ENCODE data around the gene IFRD1.

The IFRD1 gene, protein sequence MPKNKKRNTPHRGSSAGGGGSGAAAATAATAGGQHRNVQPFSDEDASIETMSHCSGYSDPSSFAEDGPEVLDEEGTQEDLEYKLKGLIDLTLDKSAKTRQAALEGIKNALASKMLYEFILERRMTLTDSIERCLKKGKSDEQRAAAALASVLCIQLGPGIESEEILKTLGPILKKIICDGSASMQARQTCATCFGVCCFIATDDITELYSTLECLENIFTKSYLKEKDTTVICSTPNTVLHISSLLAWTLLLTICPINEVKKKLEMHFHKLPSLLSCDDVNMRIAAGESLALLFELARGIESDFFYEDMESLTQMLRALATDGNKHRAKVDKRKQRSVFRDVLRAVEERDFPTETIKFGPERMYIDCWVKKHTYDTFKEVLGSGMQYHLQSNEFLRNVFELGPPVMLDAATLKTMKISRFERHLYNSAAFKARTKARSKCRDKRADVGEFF

DNA sequence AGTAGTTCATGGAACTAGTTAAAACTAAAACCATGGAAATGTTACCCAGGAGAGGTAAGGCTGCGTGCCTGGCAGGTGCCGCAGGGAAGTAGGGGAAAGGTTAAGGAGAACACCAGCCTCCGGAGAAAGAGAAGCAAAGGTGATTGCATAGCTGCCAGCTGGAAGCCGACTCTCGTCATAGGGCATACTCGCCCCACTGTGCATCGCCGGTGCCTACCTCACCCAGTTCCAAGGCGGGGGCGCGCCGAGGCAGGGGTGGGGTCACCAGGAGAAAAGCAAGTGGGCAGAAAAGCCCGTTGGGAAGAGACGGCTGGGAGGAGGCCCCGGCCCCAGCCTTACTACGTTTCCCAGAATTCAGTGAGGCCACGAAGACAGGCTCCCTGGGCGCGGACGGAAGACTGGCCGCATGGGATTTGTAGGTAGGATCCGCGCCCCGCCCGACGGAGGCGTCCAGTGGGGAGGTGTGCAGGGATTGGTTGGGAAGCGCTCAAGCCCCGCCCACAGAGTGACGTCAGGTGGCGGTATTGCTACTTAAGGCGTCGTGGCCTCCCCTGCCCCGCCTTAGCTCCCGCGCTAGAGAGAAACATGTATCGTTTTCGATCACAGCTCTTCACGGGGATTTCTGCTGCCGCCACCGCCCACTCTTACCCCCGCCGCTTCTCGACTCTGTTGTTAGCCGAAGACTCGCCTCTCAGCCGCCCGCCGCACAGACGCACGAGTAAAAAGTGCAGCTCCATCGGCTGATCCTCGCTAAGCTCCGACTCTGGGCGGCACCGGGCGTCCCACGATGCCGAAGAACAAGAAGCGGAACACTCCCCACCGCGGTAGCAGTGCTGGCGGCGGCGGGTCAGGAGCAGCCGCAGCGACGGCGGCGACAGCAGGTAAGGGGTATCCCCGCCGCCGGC is at the start of gene IFRD1:
Gene IFRD1, plus strand, starts transcription at position 559 of the 905 bp plus-strand sequence. Its CDS starts 229 bp downstream, at position 788.
- DNase-seq (ENCODE audit: low read depth), result peak; percentile 94

DNA sequence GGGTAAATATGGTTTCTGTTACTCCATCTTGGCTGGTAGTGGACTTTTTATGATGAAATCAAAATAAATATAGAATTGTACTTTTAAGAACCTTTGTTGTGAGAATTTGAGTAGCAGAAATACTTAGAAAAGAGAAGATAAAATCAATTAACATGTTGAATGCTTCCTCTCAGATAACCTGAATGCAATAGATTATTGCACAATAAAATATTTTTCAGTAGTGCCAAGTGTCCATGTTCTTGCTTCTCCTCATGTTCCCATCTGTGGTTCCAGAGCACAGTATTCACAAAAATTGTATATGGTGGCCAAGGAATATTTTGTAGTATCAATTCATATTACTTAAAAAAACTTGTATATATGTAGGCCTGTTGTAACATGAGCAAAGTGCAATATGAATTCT is 45.9 kb upstream of the IFRD1 start:
- DNase-seq (ENCODE audit: low read depth), result no peak

DNA sequence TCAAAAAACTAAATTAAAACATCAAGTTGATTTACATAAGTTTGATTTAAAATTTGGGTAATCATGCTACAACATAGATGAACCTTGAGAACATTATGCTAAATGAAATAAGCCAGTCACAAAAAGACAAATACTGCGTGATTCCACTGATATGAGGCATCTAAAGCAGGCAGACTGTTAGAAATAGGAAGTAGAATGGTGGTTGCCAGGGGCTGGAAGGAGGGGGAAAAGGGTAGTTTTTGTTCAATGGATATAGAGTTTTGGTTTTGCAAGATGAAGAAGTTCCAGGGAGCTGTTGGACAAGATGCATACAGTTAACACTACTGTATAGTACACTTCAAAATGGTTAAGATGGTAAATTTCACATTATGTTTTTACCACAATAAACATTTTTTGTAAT is 45.0 kb upstream of the IFRD1 start:
- no peak for DNase-seq (ENCODE audit: low read depth)

DNA sequence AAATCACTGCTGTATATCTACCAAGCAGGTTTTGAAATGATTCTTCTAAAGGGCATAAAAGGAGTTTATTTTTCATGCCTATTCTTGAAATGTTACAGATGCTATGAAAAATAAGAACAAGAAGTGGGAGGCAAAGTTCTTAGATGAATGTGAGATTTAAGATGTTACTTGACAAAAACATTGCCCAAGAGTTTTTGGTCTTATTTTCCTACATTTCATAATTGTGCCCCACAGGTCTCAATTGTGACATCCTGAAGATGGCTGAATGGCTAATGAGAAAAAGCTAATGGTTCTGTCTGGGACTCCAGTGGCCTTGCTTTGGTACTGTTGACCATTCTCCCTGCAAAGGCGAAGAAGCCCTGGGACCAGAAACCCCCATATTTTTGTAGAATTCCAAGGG is 43.0 kb upstream of the IFRD1 start:
- no peak for DNase-seq (ENCODE audit: low read depth)

DNA sequence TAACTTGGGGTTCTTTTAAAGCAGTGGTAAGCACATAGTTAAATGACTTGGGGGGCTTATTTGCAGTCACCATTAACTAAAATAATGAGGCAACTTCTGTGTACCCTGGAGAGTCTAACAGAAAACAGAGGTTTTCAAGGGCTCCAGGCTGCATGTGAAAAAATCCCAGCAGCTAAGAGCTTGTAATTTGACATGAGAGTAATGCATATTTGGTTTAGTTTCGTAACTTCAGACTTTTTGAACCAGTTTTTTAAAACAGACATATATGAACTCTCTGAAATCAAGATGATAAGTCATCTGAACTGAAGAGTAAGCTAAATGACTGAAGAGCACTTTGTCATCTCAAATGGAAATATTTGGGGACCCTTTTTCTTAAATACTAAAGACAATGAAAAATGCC is 40.2 kb upstream of the IFRD1 start:
- no peak for DNase-seq (ENCODE audit: low read depth)

DNA sequence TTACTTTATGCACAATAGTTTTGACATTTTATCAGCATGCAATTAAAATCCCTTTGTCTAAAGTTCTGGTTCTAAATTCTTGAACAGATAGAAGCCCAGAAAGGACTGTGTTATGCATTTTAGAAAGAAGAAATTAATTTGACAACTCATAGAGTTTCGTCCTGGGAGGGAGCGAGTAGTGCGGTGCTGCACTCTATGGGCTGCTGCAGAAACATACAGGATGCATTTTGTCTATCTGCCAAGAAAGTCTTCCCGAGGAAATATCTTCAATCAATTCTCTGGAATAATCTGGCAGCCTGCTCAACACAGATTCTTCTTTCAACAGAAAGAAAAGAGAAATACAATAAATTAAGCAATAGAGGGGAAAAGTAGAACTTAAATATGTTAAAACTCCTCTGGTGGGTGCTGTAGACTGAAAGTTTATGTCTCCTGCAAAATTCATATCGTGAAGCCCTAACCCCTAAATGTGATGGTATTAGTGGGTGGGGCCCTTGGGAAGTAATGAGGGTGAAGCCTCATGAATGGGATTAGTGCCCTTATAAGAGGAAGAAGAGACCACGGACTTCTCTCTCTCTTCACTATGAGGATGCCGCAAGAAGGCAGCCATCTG is 39.0 kb upstream of the IFRD1 start:
- DNase-seq (ENCODE audit: low read depth), result no peak

DNA sequence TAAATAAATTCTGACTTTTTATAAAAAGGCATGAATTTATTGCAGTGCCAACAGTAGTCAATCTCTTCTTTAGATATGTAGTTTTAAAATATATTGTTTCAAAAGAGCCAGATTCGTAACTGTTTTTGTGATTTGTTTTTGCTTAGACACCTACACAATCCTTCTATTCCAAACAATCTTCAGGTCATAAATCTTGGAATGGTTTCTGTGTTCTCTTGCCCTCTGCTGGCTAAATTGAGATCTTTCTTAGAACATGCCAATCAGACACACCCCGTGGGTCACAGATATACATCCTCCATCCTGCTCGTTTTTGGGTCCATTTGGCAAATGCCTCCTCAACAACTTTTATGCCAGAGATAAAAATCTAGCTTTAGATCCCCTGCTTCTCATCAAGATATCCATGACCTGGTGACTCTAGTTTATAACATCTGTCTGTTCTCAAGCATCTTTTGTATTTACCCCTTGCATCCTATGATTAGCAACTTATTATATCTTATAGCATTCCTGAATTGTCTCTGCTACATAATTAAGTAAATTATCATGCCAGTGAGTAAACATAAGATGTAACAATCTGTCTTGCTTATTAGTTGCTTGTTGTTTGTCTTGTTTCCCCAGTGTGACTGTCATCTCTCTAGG is 35.3 kb upstream of the IFRD1 start:
- no peak for DNase-seq (ENCODE audit: low read depth)

DNA sequence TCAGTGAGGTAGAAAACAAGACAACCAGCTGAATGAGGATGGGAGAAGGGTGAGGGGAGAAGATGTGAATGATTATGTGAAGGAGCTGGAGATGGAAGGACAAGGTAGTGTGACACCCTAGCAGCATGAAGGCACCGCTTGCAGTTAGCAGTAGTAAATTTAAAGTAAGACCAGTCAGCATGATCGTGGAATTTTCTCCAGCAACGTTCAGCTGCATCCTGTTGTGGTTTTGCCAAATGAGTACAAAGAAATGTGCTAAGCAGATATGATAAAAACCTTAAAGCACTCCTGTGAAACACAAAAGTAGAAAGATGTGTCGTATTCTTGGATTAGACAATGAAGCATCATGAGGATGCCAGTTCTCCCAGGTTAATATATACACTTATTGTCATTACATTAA is 34.1 kb upstream of the IFRD1 start:
- peak; percentile 24 for DNase-seq (ENCODE audit: low read depth)

DNA sequence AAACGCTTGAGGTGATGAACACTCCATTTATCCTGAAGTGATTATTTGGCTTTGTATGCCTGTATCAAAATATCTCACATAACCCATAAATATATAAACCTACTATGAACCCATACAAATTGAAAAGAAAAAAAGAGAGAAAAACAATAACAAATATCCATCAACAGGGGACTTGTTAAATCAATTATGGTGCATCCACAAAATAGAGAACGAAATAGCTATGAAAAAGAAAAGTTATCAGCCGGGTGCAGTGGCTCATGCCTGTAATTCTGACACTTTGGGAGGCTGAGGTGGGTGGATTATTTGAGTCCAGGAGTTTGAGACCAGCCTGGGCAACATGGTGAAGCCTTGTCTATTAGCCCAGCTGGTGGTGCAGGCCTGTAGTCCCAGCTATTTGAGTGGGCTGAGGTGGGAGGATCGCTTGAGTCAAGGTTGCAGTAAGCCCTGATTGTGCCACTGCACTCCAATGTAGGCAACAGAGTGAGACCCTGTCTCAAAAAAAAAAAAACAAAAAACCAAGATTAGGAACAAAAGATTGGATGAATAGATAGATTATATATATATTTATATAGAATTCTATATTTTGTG is 30.6 kb upstream of the IFRD1 start:
- no peak for DNase-seq (ENCODE audit: low read depth)

DNA sequence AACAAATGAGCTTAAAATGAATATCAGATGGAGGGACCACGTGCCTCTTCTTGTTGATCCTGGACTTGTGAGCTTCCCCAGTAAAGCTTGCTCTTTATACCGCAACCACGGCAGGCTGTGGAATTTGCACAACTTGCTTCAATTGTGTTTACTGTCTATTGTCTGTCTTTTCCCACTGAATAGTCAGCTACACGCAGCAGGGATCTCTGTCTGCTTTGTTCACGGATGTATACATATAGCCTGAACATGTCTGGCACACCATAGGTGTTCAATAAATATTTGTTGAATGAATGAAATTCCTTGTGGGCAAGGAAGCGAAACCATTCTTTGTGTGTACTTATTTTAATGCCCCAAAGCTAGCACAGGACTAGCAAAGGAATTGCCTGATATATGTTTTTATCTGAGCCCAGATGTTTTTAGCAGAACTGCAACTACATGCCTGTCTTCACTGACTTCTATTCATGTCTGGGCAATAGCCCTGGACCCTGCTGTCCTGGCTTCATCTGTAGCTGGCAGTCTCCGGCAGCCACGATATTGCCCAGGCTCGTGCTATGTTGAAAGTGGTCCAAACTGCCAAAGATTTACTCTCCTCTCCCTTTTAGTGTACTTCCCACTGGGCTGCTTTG is 29.9 kb upstream of the IFRD1 start:
- DNase-seq (ENCODE audit: low read depth), result no peak

DNA sequence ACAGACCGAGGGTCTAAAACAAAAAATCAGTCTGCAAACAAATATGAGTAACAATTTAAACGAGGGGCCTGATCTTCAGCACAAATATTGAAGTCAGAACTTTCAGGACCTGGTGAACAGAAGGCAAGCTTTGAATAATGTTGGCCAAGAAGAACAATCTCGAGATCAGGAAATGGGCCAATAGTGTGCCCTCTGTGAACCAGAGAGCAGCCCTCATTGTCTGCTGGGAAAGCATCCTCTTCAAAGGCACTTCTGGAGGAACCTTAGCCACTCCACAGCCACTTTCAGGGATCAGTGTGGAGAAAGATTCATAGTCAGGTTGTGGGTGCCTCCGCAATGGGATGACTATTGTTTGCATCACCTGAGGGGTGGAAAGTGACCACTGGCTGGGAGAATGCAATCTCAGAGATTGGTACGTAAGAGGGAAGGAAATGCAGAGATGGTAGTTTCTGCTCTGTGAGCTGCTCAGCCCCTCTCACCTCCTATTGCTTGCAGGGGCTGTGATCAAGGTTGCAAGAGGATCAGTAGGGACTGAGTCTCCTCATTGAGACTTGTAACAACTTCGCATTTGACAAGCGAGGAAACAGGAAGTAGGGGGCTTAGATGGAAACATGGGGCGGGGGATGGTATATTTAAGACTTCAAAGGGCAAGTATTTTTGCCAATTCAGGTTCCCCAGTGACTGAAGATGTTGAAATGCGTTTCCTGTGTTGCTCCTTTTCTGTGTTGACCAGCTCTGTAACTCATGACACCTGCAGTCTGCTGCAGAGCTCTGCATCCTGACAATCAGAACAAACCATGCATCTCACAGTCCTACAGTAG is 28.4 kb upstream of the IFRD1 start:
- DNase-seq (ENCODE audit: low read depth), result no peak

DNA sequence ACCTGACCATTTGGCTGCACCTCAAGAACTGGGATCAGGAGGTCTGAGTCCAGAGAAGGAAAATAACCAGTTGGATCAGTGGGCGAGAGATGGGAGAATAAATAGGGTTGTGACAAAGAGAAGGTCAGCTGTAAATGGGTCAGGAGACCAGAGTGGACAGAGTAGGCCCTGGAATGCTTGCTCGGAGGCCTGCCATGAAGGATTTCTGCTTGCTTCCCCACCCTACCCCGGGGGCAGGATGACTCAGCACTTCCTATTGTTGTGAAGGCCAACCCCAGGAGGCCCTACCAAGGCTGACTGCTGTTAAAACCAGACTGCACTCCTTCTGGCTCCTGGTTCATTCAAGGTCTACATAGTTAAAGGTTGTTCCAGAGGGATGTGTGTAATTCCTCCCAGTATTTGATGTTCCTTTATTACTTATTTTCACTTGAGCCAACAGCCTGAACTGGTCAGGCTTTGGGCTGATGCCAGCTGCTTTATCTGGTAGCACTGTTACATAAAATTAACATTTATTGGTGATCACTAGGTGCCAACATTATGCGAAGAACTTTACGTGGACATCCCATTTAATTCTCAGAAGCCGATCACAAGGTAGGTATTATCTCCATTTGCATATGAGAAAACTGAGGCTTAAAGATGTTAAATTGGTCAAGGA is 27.3 kb upstream of the IFRD1 start:
- DNase-seq (ENCODE audit: low read depth), result peak; percentile 65

DNA sequence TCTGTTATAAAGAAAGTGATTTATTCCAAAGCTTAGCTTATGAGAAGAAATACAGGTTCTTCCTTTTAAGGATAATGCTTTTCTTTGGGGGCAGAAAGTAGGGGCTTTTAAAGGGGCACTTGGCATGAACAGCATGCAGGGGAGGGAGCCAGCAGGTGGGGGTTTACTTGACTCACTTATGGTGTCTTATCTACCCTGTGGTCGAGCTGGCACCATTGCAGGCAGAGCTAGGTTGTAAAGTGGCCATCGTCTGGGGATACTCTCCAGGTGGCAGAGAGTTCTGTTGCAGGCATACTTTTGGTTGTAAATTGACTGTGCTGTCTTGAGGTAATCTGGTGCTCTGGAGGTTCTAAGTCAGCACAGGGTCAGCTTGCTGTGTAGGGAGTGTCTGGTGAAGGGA is 26.3 kb upstream of the IFRD1 start:
- DNase-seq (ENCODE audit: low read depth), result no peak

DNA sequence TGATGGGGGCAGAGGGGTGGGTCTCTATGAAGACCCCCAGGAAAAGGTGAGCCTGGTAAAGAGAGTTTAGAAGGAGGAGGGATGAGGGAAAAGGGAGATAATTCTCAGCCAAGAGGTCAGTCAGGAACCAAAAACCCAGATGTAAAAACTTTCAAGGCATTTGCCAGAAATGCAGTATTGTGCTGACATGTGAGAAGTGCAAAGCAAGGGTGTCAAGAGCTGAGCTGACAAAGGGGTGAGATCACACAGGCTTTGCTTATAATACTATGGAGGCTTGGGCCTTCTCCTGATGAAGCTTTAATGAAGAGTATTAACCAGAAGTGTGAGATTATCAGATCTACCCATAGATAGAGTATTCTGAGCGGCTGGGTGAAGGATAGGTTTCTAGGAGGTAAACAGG is 22.3 kb upstream of the IFRD1 start:
- DNase-seq (ENCODE audit: low read depth), result no peak

DNA sequence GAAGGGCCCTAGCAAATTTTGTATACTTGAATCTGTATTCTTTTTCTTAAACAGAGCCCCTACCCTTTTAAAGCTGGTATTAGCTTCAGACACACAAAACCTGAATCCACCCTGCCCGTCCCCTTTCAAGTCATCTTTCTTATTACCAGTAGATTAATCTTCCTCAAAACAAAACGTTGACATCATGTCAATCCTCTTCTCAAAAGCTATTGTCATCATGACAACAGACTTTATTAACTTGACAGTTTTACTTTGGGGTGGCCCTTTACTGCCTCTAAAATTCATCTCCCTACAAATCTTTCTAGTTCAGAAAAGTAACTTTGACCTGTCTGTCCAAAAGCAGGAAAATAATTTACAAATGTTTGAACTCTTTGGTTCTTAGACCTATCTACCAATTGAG is 21.5 kb upstream of the IFRD1 start:
- DNase-seq (ENCODE audit: low read depth), result no peak

DNA sequence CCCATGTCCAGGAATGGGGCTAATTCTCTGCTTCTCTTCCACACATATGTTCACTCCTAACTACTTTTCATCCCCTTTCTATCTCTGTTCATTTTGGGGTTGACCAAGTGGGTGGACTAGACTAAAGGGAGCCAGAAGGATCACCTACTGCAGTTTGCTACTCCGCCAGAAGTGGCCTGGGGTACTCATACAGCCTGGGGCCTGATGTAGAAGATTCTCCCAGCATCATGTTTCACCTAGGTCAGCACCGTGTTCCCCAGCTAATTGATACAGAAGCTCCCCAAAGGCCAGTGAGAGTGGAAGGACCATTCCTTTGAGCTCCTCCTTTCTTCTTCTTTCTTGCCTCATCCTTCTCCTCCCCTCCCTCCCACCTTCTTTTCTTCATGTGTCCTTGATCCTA is 19.6 kb upstream of the IFRD1 start:
- DNase-seq (ENCODE audit: low read depth), result no peak

DNA sequence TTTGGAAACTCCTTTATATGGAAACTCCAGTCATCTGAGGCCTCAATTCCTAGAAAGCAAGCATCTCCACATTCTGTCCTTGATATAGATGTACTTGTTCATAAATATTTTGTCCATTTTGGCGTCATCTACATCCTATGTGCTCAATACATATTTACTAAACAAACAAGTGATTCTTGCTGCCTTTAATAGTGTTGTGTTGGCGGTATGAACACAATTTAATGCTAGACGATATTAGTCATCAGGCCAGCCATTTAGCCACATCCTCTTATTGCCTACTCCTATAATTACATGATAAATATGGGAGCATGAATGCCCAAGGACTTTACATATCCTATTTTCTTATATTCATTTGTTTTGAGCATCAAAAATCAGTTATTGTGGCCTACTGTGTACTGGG is 18.5 kb upstream of the IFRD1 start:
- no peak for DNase-seq (ENCODE audit: low read depth)

DNA sequence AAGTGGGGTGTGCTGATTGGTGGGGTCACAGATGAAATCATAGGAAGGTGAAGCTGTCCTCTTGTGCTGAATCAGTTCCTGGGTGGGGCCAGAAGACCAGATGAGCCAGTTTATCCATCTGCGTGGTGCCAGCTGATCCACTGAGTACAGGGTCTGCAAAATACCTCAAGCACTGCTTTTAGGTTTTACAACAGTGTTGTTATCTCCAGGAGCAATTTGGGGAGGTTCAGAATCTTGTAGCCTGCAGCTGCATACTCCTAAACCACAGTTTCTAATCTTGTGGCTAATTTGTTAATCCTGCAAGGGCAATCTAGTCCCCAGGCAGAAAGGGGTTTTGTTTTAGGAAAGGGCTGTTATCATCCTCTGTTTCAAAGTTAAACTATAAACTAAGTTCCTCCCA is 17.0 kb upstream of the IFRD1 start:
- no peak for DNase-seq (ENCODE audit: low read depth)

DNA sequence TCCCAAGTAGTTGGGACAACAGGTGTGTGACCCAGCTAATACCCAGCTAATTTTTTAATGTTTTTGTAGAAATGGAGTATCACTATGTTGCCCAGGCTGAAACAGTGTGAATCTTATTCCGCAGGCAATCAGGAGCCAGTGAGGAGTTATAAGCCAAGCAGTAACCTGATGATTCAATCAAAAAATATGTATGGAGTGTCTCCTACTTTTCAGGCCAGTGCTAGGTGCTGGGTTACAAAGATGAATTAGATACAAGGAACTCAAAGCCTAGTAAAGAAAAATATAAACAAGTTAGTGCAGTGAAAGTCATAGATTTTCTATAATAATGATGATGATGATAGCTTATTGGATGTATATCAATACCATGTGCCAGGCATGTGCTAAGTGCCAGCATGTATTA is 13.2 kb upstream of the IFRD1 start:
- no peak for DNase-seq (ENCODE audit: low read depth)

DNA sequence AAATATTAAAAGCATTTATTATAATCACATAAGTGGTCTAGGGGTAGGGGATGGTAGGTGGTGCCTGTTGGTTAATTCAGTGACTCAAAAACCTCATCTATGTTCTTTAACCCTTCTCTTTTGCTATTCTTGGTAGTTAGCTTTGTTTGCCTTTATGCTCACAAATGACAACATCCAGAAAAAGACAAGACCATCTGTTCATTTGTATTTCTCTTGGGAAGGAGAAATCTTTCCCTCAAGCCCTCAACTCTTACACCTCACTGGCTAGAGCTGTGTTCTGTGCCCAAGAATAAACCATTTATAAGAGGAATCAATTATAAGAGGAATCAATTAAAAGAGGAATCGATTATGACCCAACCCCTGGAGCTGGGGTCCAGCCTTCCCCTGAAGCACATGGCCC is 10.8 kb upstream of the IFRD1 start:
- no peak for DNase-seq (ENCODE audit: low read depth)
